Breast epithelium (tissue), 4 donors: ENCODE measurements around the gene FRMD4A. TPM values are rescaled to one million over a fixed set of nuclear protein-coding genes. Genes with fewer than 3 reads are reported as not detected.

Experiments
- DNase-seq, 2 donors: peaks; one replicate each; pipeline ENCODE4 v3.0.0-alpha.2; 2019; ENCODE audit warnings: low spot score in 2 of 2
- H3K27ac ChIP-seq, 2 donors: fragments of 200-600 bp; sonication (generic) in 1 of 2; one replicate each; pipeline ENCODE4 v1.5.1; 2016 to 2019; ENCODE audit warnings: mild to moderate bottlenecking in 1 of 2
- H3K27me3 ChIP-seq, 2 donors: fragments of 200-600 bp; sonication (generic) in 1 of 2; one replicate each; pipeline versions ENCODE4 v1.5.1 to v1.6.0; 2017 to 2019; ENCODE audit warnings: control low read depth in 1 of 2, mild to moderate bottlenecking in 1 of 2
- H3K36me3 ChIP-seq: fragments of 200-600 bp; one replicate; pipeline ENCODE4 v1.5.1; 2019
- H3K4me1 ChIP-seq, 2 donors: fragments of 200-600 bp; sonication (generic); one replicate each; pipeline ENCODE4 v1.5.1; 2016 to 2019; ENCODE audit warnings: control low read depth in 1 of 2
- H3K4me3 ChIP-seq, 3 donors: fragments of 200-600 bp; sonication (generic); 1 replicate in 2 of 3; 2 replicates in 1 of 3; pipeline ENCODE4 v1.5.1; 2016 to 2019; ENCODE audit warnings: mild to moderate bottlenecking in 3 of 3, moderate library complexity in 2 of 3
- H3K9me3 ChIP-seq, 2 donors: fragments of 200-600 bp; sonication (generic) in 1 of 2; one replicate each; pipeline ENCODE4 v1.5.1; 2016 to 2019; ENCODE audit warnings: control low read depth in 1 of 2
- POLR2A ChIP-seq: fragments of 450-650 bp; IDR thresholded peaks from one replicate; pipeline ENCODE4 v1.6.1; 2016; ENCODE audit warnings: antibody characterized with exemption, mild to moderate bottlenecking, moderate library complexity
- POLR2AphosphoS5 ChIP-seq, 3 donors: sonication (generic); formaldehyde crosslinking; IDR thresholded peaks; one replicate each; pipeline ENCODE4 v1.6.1; 2017; ENCODE audit warnings: antibody characterized with exemption in 3 of 3
- intact Hi-C: fragments of 100-400 bp; cut with DNase I; formaldehyde crosslinking; loops from one replicate; pipeline ENCODE4 v1.15.1; 2023; ENCODE audit warnings: low total_unique reads
- total RNA-seq, 3 donors: library from RNA; depleted of rRNA; stranded (reverse); fragments of >200 nt; gene quantifications; one replicate each; pipeline ENCODE4 v1.1.0, GENCODE V29; 2016
- TF ChIP-seq, protein P1 (sequence below), 3 donors: fragments of 450-650 bp; IDR thresholded peaks; one replicate each; pipeline ENCODE4 v1.5.1; 2016 to 2017; ENCODE audit warnings: antibody characterized with exemption in 3 of 3, mild to moderate bottlenecking in 3 of 3, moderate library complexity in 3 of 3

The FRMD4A gene
- total RNA-seq, 3 donors from 2014 or later = 27.5 to 107 (median 34.4) TPM

DNA sequence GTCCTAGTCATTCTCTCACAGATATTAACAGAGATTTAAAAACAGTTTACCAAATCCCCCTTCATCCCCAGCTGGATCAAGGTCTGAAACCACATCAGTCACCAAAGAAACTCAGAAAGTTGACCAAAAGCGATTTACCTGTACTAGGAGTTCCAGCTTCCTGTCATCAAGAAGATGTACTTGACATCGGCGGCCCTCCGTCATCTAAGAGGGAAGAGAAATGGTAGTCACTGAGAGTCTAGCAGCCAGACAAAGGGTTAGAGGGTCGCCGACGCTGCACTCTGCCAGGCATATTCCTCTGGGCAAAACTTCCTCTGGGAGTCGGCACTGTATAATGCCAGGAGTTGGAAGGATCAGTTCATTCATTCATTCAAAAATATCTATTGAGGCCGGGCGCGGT, 472.0 kb downstream of the FRMD4A start:
- H3K4me3 ChIP-seq = no peak overlapping the region
- no peaks in the 10 kb centered on the region for H3K9me3 ChIP-seq
- no peaks in the 10 kb centered on the region for H3K36me3 ChIP-seq
- TF ChIP-seq, protein P1, sequence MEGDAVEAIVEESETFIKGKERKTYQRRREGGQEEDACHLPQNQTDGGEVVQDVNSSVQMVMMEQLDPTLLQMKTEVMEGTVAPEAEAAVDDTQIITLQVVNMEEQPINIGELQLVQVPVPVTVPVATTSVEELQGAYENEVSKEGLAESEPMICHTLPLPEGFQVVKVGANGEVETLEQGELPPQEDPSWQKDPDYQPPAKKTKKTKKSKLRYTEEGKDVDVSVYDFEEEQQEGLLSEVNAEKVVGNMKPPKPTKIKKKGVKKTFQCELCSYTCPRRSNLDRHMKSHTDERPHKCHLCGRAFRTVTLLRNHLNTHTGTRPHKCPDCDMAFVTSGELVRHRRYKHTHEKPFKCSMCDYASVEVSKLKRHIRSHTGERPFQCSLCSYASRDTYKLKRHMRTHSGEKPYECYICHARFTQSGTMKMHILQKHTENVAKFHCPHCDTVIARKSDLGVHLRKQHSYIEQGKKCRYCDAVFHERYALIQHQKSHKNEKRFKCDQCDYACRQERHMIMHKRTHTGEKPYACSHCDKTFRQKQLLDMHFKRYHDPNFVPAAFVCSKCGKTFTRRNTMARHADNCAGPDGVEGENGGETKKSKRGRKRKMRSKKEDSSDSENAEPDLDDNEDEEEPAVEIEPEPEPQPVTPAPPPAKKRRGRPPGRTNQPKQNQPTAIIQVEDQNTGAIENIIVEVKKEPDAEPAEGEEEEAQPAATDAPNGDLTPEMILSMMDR (IDR thresholded peaks at IDR 0.05) = no peak
- TF ChIP-seq POLR2AphosphoS5 (IDR thresholded peaks at IDR 0.05) = no peak
- TF ChIP-seq POLR2A = no peak
- no peak for DNase-seq
- H3K27me3 ChIP-seq = no peaks in the 10 kb centered on the region
- no peaks in the 10 kb centered on the region for H3K4me1 ChIP-seq
- no peak overlapping the region for H3K27ac ChIP-seq
- intact Hi-C loops = no loop called here

DNA sequence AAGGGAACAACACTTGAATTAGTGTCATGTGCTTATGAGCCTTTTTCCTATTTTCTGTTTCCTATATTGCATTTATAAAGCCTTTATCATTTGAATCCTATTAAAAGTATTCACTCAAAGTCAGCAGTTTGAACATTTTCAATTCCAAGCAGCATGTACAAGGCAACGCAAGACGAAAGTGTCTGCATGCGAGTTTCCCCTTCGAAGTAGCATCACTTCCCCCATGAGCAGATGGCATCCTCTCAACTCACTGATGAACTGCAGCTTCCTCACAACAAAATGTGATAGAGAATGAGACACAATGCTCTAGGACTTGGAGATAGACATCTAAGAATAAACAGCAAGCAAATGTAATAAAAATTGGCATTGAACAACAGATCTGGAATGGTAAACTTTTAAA, 473.3 kb downstream of the FRMD4A start:
- no peaks in the 10 kb centered on the region for H3K4me1 ChIP-seq
- no peaks in the 10 kb centered on the region for H3K27me3 ChIP-seq
- H3K36me3 ChIP-seq = no peaks in the 10 kb centered on the region
- intact Hi-C loops = no loop called here
- no peak overlapping the region for H3K27ac ChIP-seq
- H3K9me3 ChIP-seq = no peaks in the 10 kb centered on the region
- H3K4me3 ChIP-seq = no peak overlapping the region
- TF ChIP-seq POLR2AphosphoS5 (IDR thresholded peaks at IDR 0.05) (no peak), POLR2A (no peak)
- TF ChIP-seq, protein P1 (IDR thresholded peaks at IDR 0.05) = no peak
- DNase-seq = no peak

DNA sequence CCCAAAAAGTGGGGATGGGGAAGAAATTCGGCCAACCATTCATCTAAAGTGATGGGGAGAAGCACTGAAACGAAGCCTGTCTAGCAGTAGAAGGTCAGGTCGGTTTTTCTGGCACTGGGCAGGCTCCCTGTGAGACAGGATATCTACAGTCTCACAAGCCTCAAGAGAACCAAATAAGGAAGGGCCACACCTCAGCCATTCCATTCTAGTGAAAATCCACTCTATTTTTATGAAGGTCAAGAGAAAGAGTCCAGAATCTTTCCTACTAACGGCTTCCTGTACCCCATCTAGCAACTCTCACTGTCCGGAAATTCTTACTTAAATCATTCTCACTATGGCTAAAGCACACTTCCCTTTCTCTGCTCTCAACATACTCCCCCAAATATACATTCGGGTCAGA, 476.9 kb downstream of the FRMD4A start:
- no peak for DNase-seq
- intact Hi-C loops = no loop called here
- Histone ChIP-seq H3K9me3 (no peaks in the 10 kb centered on the region), H3K4me1 (no peaks in the 10 kb centered on the region), H3K36me3 (no peaks in the 10 kb centered on the region), H3K27me3 (no peaks in the 10 kb centered on the region), H3K4me3 (no peak overlapping the region), H3K27ac (peak overlapping the region in 1 of 2 donors; percentile 52)
- no peak for TF ChIP-seq POLR2A
- TF ChIP-seq POLR2AphosphoS5 (IDR thresholded peaks at IDR 0.05) = no peak
- TF ChIP-seq, protein P1 (IDR thresholded peaks at IDR 0.05) = no peak

DNA sequence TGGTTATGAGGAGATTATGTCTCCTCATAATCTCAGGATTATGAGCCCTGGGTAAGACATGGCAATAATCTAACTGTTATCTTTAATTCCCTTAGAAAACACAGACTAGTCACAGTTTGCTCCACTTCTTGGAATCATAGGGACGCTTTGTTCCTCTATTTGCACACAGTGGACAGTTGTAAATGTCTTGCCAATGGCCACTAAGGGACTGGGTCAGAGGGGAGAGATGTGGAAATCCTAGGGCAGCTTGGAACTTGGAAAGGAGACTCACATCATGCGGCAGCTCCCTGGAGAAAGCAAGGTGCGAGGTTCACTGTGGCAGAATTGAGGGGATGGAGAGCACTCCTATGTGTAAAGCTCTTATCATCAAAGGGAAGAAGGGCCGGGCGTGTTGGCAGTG, 477.9 kb downstream of the FRMD4A start:
- Histone ChIP-seq H3K4me1 (no peaks in the 10 kb centered on the region), H3K36me3 (no peaks in the 10 kb centered on the region), H3K4me3 (no peak overlapping the region), H3K27ac (peak overlapping the region in 1 of 2 donors; percentile 71), H3K27me3 (no peaks in the 10 kb centered on the region), H3K9me3 (no peaks in the 10 kb centered on the region)
- intact Hi-C loops = no loop called here
- no peak for DNase-seq
- TF ChIP-seq, protein P1 (IDR thresholded peaks at IDR 0.05) = no peak
- peak in 1 of 3 donors; percentile 54 for TF ChIP-seq POLR2AphosphoS5 (IDR thresholded peaks at IDR 0.05)

DNA sequence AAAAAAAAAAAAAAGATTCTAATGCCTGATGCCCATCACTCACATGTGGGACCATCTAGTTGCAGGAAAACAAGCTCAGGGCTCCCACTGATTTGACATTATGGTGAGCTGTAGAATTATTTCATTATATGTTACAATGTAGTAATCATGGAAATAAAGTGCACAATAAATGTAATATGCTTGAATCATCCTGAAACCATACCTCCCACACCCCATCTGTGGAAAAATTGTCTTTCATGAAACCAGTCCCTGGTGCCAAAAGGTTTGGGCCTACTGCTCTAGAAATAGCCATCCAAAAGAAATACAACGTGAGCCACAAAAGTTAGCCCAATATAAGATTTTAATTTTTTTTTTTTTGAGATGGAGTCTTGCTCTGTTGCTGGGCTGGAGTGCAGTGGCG, 478.8 kb downstream of the FRMD4A start:
- Histone ChIP-seq H3K27me3 (no peaks in the 10 kb centered on the region), H3K36me3 (no peaks in the 10 kb centered on the region), H3K27ac (no peak overlapping the region), H3K4me3 (no peak overlapping the region), H3K4me1 (no peaks in the 10 kb centered on the region), H3K9me3 (no peaks in the 10 kb centered on the region)
- DNase-seq = no peak
- TF ChIP-seq, protein P1 (IDR thresholded peaks at IDR 0.05) = no peak
- TF ChIP-seq POLR2A = no peak
- TF ChIP-seq POLR2AphosphoS5 (IDR thresholded peaks at IDR 0.05) = no peak
- intact Hi-C loops = no loop called here
